NOMO-1 treated with dmso at 0.1 percent for 144 hours (cell line): ENCODE data around the gene CCL3.
"Not testable (repeated sequence)": the region's sequence is repeated elsewhere in the genome, so short reads cannot be mapped to it uniquely, and the experiment has no call there.

Experiments
- DNase-seq: peaks from one replicate; lab custom pipeline; 2025; ENCODE audit not compliant: unreplicated experiment; lab: John Stamatoyannopoulos, UW

CCL3 gene

DNA sequence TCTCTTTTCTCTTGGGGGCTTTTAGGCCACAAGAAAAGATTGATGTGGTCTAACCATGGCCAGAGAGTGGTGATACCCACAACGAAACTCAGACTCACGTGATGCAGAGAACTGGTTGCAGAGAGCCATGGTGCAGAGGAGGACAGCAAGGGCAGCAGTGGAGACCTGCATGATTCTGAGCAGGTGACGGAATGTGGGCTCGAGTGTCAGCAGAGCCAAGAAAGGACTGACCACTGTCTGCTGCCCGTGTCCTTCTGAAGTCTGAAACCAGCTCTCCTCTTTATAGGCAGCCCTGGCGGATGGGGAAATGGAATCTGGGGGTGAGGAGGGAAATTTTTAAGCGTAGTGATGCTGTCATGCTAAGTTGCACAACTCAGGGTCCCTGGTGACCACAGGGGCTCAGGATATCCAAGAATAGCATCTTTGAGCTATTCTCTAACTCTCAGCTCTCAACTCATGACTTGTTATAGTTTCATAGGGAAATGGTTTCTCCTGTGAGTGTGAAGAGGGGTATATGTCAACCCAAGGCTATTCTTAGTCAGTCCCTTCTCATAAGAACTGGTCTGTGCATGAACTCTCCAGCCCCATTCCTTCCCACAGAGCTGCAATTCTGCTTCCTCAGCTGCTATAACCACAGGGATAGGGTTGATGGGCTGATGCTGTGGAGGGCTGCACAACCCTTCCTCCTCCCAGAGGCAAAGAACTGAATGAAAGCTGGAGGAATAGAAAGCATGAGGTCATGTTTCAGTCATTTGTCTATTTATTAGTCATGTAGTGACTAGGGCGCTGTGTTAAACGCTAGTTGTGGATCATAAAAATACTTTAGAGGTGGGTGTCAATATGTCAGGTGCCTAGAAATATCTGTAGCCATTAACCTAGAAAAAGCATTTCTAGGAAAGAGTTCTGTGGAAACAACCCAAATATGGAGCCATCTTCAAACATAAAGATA is at the start of gene CCL3:
CCL3 (minus strand) TSS at position 256 of the 949 bp plus-strand sequence; CDS start at position 171, 85 bp downstream.
- DNase-seq = peak; percentile 71

DNA sequence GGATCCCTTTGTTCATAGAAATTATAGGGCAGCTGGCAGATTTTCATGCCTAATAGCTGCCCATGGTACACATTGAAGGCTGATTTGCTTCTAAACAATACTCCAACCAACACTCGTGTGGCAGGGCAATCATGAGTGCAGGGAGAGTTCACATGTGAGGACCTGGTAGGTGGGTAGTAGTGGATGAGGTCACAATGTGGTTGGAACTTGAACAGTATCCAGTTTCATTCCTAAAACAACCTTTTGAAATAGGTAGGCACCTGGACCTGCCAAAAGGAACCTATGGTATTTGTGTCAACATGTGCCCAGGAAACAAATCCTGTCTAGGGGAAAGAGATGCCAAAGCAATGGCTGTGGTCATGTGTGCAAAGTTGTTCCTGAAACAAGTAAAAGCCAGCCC is 46.5 kb upstream of the CCL3 start:
- DNase-seq = no peak

- peak; percentile 54 for DNase-seq
These were observed 46.1 kb upstream of the CCL3 start for GRCh38 chr17:36136036-36136435.

DNA sequence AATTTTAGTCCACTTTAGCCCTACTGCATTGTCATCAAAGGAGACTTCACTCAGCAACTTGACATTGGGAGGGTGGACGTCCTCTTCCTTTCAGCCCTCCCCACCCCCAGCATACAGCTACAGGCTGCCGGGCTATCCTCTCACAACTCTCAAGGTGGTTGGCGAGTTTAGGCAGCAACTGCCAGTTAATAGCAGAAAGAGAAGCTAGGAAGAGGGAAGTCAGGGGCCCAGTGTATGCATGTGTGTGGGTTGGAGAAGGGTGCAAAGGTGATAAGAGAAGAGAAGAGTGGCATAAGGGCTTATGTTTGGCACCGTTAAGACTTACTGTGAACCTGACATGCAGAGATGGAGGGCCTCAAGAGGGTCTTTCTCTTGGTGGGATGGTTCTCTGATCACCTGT is 45.5 kb upstream of the CCL3 start:
- DNase-seq = peak; percentile 75

DNA sequence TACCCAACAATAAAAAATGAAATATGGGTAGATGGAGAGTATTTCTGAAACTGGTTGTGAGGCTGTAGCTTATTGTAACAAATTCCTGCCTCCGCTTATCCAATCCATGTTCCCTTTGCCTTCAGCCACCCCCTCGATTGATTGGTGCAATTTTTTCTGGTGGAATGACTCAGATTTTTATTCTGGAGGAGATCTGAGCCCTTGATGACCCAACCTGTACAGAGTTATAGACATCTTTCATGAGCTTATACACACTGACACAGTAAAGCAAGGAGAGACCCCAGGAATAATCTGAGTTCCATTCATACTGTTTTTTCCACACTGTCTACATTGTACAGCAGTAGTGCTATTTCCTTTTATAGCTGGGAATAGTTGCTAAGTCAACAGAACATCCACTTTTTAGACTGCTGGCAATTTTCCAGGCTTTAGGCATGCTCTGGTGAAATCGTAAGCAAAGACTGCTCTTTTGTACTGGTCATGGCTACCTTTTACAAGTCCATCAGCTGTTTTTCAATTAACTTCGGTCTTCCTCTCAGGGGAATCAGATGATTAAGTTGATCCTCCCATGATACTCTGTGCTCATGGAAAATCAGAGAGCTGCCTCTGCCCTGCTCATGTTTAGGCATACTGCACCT is 43.8 kb upstream of the CCL3 start:
- DNase-seq = no peak

- no peak for DNase-seq
These were observed 42.5 kb upstream of the CCL3 start for GRCh38 chr17:36132421-36132831.

DNA sequence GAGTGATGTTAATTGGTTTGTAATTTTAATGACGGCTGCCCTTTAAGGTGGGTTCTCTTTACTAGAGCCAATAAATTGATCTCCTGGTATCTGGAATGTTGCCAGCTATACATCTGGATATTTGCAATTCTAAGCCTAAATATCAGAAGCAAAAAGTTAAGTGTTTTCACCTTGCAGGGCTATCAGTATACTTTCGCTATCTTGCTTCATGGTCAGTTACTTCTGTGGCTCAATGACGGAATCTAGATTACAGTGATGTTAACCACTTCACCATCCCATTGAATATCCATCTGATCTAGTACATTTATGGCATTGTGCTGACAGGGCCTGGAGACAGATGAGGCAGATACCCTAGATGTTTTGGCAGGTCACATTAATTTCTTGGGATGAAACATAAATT is 42.0 kb upstream of the CCL3 start:
- DNase-seq = no peak

DNA sequence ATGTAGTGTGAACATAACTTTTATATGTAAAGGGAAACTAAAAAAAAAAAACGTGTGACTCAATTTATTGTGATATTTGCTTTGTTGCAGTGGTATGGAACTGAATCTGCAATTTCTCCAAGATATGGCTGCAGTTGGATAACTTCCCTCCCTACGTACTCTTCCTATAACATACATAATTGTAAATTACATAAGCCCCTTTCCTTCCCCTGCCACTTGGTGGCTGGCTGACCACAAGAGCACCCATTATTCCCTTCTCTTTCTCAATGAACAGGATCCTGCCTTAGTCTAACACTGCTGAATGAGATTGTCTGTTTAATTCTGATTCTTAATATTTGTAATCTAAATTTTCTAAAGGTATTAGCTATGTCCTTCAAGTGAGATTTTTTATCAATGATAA is 41.5 kb upstream of the CCL3 start:
- peak; percentile 79 for DNase-seq

DNA sequence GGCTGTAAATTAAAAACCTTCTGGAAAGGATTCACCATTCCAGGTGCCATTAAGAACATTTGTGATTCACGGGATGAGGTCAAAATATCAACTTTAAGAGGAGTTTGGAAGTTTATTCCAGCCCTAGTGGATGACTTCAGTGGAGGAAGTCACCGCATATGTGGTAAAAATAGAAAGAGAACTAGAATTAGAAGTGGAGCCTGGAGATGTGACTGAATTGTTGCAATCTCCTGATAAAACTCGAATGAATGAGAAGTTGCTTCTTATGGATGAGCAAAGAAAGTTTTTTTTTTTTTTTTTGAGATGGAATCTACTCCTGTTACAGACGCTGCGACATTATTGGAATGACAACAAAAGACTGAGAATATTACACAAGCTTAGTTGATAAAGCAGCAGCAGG is 40.4 kb upstream of the CCL3 start:
- DNase-seq = no peak

GRCh38 chr17:36129616-36130015 is 39.7 kb upstream of the CCL3 start:
- DNase-seq = no peak

DNA sequence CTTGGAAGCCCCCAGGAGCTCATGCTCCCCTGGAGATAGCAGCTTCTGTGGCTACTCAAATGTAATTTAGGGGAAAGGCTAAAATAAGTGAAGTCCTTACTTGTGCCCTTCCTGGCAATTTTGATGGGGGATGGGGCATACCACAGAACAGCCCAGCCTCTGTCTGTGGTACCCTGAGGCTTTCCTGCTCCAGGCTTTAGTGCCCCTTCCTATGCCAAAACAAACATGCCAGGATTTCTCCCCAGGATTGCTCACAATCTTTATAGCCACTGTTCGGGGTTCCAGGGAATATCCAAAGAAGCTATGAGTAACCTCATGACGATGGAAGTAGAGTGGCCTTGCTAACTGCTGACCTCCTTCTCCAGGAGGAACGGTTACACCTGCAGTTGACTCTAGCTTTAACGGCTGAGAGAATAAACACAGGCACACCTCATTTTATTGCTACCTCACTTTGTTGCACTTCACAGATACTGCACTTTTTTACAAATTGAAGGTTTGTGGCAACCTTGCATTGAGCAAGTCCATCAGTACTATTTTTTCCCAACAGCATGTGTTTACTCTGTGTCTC is 38.6 kb upstream of the CCL3 start:
- no peak for DNase-seq

- DNase-seq = peak; percentile 14
These were observed 38.0 kb upstream of the CCL3 start for GRCh38 chr17:36127911-36128310.

- DNase-seq = no peak
These were observed 37.4 kb upstream of the CCL3 start for GRCh38 chr17:36127199-36127893.

- no peak for DNase-seq
These were observed 35.2 kb upstream of the CCL3 start for GRCh38 chr17:36124879-36125824.

GRCh38 chr17:36123431-36123830 is 33.5 kb upstream of the CCL3 start:
- no peak for DNase-seq

DNA sequence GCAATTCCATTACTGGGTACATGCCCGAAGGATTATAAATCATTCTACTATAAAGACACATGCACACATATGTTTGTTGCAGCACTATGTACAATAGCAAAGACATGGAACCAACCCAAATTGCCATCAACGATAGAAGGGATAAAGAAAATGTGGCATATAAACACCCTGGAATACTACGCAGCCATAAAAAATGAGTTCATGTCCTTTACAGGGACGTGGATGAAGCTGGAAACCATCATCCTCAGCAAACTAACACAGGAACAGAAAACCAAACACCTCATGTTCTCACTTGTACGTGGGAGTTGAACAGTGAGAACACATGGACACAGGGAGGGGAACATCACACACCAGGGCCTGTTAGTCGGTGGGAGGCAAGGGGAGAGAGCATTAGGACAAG is 31.2 kb upstream of the CCL3 start:
- DNase-seq = not testable (repeated sequence)

- DNase-seq = no peak
These were observed 30.3 kb upstream of the CCL3 start for GRCh38 chr17:36120221-36120620.

DNA sequence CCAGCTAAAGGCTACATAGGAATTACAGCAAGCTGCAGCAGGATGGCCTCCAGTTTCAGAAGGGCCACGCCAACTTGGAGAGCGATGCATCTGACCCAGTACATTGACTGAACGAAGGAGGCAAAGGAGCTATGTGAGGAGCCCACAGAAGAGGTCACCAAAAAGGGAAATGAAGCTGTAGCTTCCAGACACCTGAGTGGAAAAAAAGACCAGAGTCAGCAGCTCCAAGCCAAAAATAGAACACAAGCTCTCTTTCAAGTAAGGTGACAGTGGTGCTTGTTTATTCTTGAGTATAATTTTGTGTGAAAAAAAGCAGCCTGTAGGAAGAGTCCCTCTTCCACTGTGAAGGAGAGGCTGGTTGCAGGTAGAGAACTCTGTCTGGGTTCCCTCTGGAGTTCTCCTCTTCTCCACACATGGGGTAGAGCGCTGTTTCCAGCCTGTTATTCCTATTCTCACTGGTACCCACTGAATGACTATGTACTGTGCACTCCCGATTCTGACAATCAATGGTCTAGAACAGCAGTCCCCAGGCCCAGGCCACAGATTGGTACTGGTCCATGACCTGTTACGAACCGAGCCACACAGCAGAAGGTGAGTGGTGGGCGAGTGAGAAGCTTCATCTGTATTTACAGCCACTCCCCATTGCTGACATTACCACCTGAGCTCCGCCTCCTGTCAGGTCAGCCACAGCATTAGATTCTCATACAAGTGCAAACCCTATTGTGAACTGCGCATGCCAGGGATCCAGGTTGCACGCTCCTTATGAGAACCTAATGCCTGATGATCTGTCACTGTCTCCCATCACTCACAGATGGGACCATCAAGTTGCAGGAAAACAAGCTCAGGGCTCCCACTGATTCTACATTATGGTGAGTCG is 28.8 kb upstream of the CCL3 start:
- DNase-seq = no peak
